ENCODE data around the gene ACSL4. TPM values are rescaled to one million over a fixed set of nuclear protein-coding genes. Genes with fewer than 3 reads are reported as not detected.
"Not testable (repeated sequence)": the region's sequence is repeated elsewhere in the genome, so short reads cannot be mapped to it uniquely, and the experiment has no call there.

The ACSL4 gene
- polyA plus RNA-seq, 1 donor, result 14.7 TPM

GRCh38 chrX:109681475-109682081 is 51.5 kb downstream of the ACSL4 start:
- WGBS (ENCODE audit: insufficient coverage, low lambda C conversion rate), result no CpG with 5 or more reads among the region's 2 CpGs
- Histone ChIP-seq H3K36me3 (ENCODE audit: control insufficient read depth, insufficient read depth, low read length) (no peaks in the 10 kb centered on the region), H3K9me3 (ENCODE audit: control insufficient read depth, low read depth, low read length) (no peaks in the 10 kb centered on the region), H3K4me1 (ENCODE audit: control insufficient read depth, insufficient read depth, low read length) (no peaks in the 10 kb centered on the region), H3K27ac (ENCODE audit: low read length) (no peak overlapping the region), H3K27me3 (ENCODE audit: control insufficient read depth, insufficient read depth, low read length) (no peaks in the 10 kb centered on the region), H3K4me3 (ENCODE audit: low read length) (no peak overlapping the region)
- no peak for DNase-seq

DNA sequence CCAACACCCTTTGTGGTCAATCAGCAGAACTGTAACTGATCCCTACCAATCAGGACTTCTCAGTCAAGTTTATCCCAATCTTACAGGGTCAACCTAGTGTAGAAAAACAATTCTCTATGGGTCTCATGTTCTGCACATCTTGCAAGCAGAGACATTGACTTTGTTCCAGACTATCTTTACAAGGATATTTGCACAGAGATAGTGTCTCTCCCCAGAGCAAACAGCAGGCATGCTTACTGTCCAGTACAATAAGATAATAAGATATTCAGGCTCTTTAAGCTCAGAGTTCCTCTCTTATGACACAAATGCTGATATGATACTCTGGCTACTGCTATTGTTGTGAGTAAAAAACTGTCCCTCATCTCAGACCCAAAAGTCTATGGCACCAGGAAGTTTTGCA is 53.2 kb downstream of the ACSL4 start:
- H3K27me3 ChIP-seq (ENCODE audit: control insufficient read depth, insufficient read depth, low read length), result no peaks in the 10 kb centered on the region
- H3K4me1 ChIP-seq (ENCODE audit: control insufficient read depth, insufficient read depth, low read length), result no peaks in the 10 kb centered on the region
- H3K36me3 ChIP-seq (ENCODE audit: control insufficient read depth, insufficient read depth, low read length), result no peaks in the 10 kb centered on the region
- no peak overlapping the region for H3K4me3 ChIP-seq (ENCODE audit: low read length)
- no peak overlapping the region for H3K27ac ChIP-seq (ENCODE audit: low read length)
- no peaks in the 10 kb centered on the region for H3K9me3 ChIP-seq (ENCODE audit: control insufficient read depth, low read depth, low read length)
- no peak for DNase-seq

- no peak for DNase-seq
- Histone ChIP-seq H3K27ac (ENCODE audit: low read length) (no peak overlapping the region), H3K36me3 (ENCODE audit: control insufficient read depth, insufficient read depth, low read length) (no peaks in the 10 kb centered on the region), H3K4me3 (ENCODE audit: low read length) (no peak overlapping the region), H3K27me3 (ENCODE audit: control insufficient read depth, insufficient read depth, low read length) (no peaks in the 10 kb centered on the region), H3K9me3 (ENCODE audit: control insufficient read depth, low read depth, low read length) (no peaks in the 10 kb centered on the region), H3K4me1 (ENCODE audit: control insufficient read depth, insufficient read depth, low read length) (no peaks in the 10 kb centered on the region)
These were observed 60.8 kb downstream of the ACSL4 start for GRCh38 chrX:109672239-109672638.

- H3K4me1 ChIP-seq (ENCODE audit: control insufficient read depth, insufficient read depth, low read length); H3K9me3 ChIP-seq (ENCODE audit: control insufficient read depth, low read depth, low read length); H3K4me3 ChIP-seq (ENCODE audit: low read length); H3K27ac ChIP-seq (ENCODE audit: low read length); H3K36me3 ChIP-seq (ENCODE audit: control insufficient read depth, insufficient read depth, low read length); DNase-seq; H3K27me3 ChIP-seq (ENCODE audit: control insufficient read depth, insufficient read depth, low read length): not testable (repeated sequence)
- WGBS (ENCODE audit: insufficient coverage, low lambda C conversion rate), result no CpG with 5 or more reads among the region's 29 CpGs
These were observed 61.9 kb downstream of the ACSL4 start for GRCh38 chrX:109671170-109671569.

- no peak overlapping the region for H3K4me3 ChIP-seq (ENCODE audit: low read length)
- no peaks in the 10 kb centered on the region for H3K4me1 ChIP-seq (ENCODE audit: control insufficient read depth, insufficient read depth, low read length)
- no peaks in the 10 kb centered on the region for H3K9me3 ChIP-seq (ENCODE audit: control insufficient read depth, low read depth, low read length)
- H3K36me3 ChIP-seq (ENCODE audit: control insufficient read depth, insufficient read depth, low read length), result no peaks in the 10 kb centered on the region
- DNase-seq, result no peak
- WGBS (ENCODE audit: insufficient coverage, low lambda C conversion rate), result no CpG with 5 or more reads among the region's 5 CpGs
- H3K27me3 ChIP-seq (ENCODE audit: control insufficient read depth, insufficient read depth, low read length), result no peaks in the 10 kb centered on the region
- no peak overlapping the region for H3K27ac ChIP-seq (ENCODE audit: low read length)
These were observed 65.1 kb downstream of the ACSL4 start for GRCh38 chrX:109667986-109668385.

DNA sequence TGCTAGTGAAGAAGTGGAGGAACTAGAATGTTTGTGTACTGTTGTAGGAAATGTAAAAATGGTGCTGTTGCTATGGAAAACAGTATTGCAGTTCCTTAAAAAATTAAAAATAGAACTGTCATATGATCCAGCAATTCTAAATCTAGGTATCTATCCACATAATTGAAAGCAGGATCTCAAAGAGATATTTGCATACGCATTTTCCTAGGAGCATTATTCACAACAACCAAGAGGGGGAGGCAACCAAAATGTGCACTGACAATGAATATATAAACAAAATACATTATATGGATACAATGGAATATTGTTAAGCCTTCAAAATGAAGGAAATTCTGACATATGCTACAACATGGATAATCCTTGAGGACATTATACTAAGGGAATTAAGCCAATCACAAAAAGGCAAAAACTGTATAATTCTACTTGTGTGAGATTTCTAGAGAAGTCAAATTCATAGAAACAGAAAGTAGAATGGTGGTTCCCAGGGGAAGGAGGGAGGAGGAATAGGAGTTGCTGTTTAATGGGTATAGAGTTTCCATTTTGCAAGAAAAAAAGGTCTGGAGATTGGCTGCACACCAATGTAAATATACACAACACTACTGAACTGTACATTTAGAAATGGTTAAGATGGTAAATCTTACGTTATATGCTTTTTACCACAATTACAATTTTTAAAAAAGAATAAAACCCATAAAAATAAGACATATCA is 72.5 kb downstream of the ACSL4 start:
- no peaks in the 10 kb centered on the region for H3K9me3 ChIP-seq (ENCODE audit: control insufficient read depth, low read depth, low read length)
- no peak overlapping the region for H3K4me3 ChIP-seq (ENCODE audit: low read length)
- 100% methylated on average over 1 of the region's 2 CpGs for WGBS (ENCODE audit: insufficient coverage, low lambda C conversion rate)
- no peak overlapping the region for H3K27ac ChIP-seq (ENCODE audit: low read length)
- no peaks in the 10 kb centered on the region for H3K27me3 ChIP-seq (ENCODE audit: control insufficient read depth, insufficient read depth, low read length)
- peaks cover 3% of the 10 kb centered on the region for H3K36me3 ChIP-seq (ENCODE audit: control insufficient read depth, insufficient read depth, low read length)
- no peak for DNase-seq
- no peaks in the 10 kb centered on the region for H3K4me1 ChIP-seq (ENCODE audit: control insufficient read depth, insufficient read depth, low read length)

GRCh38 chrX:109658391-109658790 is 74.7 kb downstream of the ACSL4 start:
- no peaks in the 10 kb centered on the region for H3K9me3 ChIP-seq (ENCODE audit: control insufficient read depth, low read depth, low read length)
- peaks cover 3% of the 10 kb centered on the region for H3K36me3 ChIP-seq (ENCODE audit: control insufficient read depth, insufficient read depth, low read length)
- H3K4me3 ChIP-seq (ENCODE audit: low read length), result no peak overlapping the region
- H3K4me1 ChIP-seq (ENCODE audit: control insufficient read depth, insufficient read depth, low read length), result no peaks in the 10 kb centered on the region
- no peak overlapping the region for H3K27ac ChIP-seq (ENCODE audit: low read length)
- no peaks in the 10 kb centered on the region for H3K27me3 ChIP-seq (ENCODE audit: control insufficient read depth, insufficient read depth, low read length)
- WGBS (ENCODE audit: insufficient coverage, low lambda C conversion rate), result no CpG with 5 or more reads among the region's 1 CpG
- no peak for DNase-seq

GRCh38 chrX:109657364-109657763 is 75.7 kb downstream of the ACSL4 start:
- H3K27ac ChIP-seq (ENCODE audit: low read length); H3K36me3 ChIP-seq (ENCODE audit: control insufficient read depth, insufficient read depth, low read length); H3K4me1 ChIP-seq (ENCODE audit: control insufficient read depth, insufficient read depth, low read length); H3K9me3 ChIP-seq (ENCODE audit: control insufficient read depth, low read depth, low read length); H3K27me3 ChIP-seq (ENCODE audit: control insufficient read depth, insufficient read depth, low read length); H3K4me3 ChIP-seq (ENCODE audit: low read length); DNase-seq: not testable (repeated sequence)
- WGBS (ENCODE audit: insufficient coverage, low lambda C conversion rate), result no CpG with 5 or more reads among the region's 4 CpGs

DNA sequence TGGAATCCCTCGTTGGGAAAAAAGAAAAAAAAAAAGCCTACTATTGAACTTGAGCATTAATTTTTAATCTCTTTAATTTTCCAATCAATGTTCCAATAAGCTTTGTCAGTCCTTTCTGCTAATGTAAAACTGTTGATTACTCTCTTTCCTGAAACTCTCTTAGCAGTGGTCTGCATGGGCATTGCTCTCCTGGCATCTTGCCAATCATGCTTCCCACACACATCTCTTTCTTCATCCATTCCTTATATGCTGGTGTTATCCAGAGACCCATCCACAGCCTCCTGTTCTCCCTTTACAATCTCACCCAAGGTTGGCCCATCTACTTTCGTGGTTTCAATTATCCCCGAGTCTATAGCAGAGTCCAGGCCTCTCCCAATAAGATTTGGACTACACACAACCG is 76.3 kb downstream of the ACSL4 start:
- Histone ChIP-seq H3K9me3 (ENCODE audit: control insufficient read depth, low read depth, low read length) (no peaks in the 10 kb centered on the region), H3K4me1 (ENCODE audit: control insufficient read depth, insufficient read depth, low read length) (no peaks in the 10 kb centered on the region), H3K4me3 (ENCODE audit: low read length) (no peak overlapping the region), H3K27me3 (ENCODE audit: control insufficient read depth, insufficient read depth, low read length) (no peaks in the 10 kb centered on the region), H3K36me3 (ENCODE audit: control insufficient read depth, insufficient read depth, low read length) (no peaks in the 10 kb centered on the region), H3K27ac (ENCODE audit: low read length) (no peak overlapping the region)
- DNase-seq, result no peak
- WGBS (ENCODE audit: insufficient coverage, low lambda C conversion rate), result 100% methylated on average over 1 of the region's 4 CpGs

DNA sequence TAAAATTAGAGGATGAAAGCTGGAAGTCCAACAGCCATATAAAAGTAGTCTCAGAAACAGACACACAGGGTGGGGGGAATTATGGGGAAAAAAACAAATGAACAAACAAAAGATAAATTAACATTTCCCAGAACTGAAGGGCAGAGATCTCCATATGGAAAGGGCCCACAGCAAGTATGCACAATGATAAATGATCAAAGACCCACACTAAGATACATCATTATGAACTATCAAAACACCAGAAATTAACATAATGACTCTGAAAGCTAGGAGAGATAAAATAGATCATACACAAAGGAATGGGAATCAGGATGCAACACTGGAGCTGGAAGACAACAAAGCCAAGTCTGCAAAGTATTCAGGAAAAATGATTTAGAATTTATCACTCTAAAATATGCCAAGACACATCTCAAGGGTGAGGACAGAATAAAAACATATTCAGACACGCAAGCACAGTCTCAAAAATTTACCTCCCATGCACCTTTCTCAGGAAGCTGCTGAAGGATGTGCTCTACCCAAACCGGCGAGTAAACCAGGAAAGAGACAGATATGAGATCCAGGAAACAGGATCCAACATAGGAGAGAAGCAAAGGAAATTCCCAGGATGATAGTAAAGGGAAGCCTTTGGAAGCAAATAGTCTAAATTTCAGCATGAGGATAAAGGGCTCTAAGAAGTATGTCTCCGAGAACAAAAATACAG is 77.4 kb downstream of the ACSL4 start:
- WGBS (ENCODE audit: insufficient coverage, low lambda C conversion rate), result no CpG with 5 or more reads among the region's 4 CpGs
- Histone ChIP-seq H3K27ac (ENCODE audit: low read length) (no peak overlapping the region), H3K4me1 (ENCODE audit: control insufficient read depth, insufficient read depth, low read length) (no peaks in the 10 kb centered on the region), H3K4me3 (ENCODE audit: low read length) (no peak overlapping the region), H3K36me3 (ENCODE audit: control insufficient read depth, insufficient read depth, low read length) (no peaks in the 10 kb centered on the region), H3K27me3 (ENCODE audit: control insufficient read depth, insufficient read depth, low read length) (no peaks in the 10 kb centered on the region), H3K9me3 (ENCODE audit: control insufficient read depth, low read depth, low read length) (no peaks in the 10 kb centered on the region)
- DNase-seq, result no peak

Data from large intestine (tissue), 3 donors.